Measurements from ENCODE around the gene TMEM255A.

The TMEM255A gene

DNA sequence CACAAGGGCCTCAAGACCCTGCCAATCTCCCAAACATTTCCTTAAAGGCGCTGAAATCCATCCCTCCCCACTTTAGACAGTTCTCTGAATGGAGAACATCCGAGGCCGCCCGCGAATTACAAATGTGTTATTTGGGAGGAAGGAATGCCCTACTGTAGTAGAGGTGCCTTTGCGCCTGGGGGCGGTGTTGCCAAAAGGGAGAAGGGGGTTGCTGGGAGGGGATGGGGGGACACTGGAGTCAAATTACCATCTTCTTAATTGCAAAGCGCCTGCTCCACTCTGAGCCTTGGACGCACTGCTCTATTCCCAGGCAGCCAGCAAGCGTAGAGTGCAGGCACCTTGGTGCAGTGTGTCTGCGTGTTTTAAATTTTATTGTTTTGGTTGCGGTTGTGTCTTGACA lies 2.7 kb downstream of the TMEM255A start:
- DNase-seq (ENCODE audit: low read depth in 2 of 2) = no peak

DNA sequence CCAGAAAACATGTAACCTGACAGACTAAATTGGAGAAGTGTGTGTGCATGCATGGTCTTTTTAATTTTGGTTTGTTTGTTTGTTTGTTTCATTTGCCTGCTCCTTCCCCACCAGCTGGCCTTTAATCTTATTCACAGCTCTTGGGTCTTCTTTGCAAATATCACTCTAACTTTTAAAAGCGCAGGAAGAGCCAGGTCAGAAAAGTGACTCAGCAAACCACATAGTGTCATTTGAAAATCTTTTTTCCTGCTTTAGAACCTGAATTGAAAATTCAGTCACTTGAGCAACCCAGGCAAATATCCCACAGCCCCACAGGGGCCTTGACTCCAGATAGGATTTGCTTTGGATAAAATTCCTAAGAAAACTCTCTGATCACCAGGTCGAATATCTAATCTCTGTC lies 4.6 kb downstream of the TMEM255A start:
- DNase-seq (ENCODE audit: low read depth in 2 of 2) = no peak

DNA sequence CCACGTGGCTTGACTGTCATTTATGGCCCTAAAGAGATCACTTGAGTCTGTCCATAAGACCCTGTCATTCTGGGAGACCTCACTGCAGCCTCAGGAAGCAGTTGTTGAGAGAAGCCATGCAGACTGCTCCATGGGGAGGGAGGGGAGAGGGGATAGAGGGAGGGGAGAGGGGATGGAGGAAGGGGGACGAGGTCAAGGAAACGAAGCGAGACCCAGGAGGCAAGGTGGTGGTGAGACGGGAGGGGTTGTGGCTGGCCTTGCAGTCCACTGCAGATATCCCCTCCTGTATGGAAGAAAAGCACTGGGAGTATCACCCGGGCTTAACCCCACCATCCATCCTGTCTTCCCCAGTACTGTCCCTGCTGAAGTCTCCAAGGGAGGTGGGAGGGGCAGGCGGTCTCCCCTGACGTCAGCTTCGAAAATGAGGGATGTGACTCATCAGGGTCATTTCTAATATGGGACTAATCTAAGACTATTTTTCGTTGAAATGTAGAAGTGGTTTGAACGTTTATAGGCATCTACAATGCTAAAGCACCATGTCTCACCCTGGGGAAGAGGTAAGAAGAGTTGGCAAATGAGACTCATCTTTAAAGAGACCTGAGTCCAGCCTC lies 5.6 kb downstream of the TMEM255A start:
- no peak for DNase-seq (ENCODE audit: low read depth in 2 of 2)

DNA sequence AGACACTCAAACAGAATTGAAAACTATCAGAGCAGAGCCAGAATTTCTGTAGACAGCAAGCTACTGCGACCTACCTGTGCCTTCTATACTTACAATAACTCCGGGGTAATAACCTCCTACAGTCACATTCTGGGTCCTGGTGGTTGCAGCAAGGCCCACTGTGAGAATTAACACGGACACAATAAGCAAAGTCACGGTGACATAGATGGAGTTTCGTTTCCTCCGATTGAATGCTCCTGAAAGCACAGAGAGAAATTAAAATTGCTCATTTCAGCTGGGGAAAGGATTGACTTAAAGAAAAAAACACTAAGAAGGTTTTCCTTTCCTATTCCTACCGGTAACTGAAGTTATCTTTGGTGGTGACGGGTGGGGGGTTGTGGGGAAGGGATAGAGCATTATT lies 7.0 kb downstream of the TMEM255A start:
- DNase-seq (ENCODE audit: low read depth in 2 of 2) = no peak

DNA sequence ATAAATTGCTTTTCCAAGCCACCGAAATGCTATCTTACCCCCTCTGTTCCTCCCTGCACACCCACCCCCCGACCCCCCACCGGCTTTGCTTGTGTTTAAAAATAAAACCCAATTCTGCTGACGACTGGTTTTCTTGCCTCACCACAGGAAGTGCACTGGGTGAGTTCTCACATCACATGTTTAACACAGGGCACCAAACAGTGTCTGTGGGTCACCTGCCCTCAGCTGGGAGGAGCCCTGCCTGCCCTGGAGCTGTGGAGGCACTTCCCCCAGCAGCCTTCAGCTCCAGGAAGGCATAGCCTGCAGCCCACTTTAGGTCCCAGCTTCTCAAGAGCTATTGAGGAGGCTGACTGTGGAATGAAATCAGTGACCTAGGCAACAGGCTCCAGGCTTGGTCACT lies 8.8 kb downstream of the TMEM255A start:
- DNase-seq (ENCODE audit: low read depth in 2 of 2) = no peak

DNA sequence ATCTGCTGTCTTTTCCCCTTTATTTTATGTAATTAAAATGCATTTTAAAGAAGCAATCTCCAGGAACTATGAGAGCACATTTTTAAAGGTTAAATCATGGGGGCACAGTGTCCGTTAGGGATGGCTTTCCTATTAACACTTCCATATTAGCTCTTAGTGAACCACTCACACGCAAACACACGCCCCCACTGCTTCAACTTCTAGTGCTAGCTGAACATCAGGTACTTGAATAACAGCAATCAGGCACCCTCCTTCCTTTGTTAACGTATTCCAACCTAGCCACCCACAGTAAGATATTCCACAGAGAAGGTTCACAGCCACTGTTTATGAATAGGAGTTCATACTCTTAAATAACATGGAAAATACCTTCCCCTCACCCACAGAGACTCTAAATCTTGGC lies 9.3 kb downstream of the TMEM255A start:
- no peak for DNase-seq (ENCODE audit: low read depth in 2 of 2)

DNA sequence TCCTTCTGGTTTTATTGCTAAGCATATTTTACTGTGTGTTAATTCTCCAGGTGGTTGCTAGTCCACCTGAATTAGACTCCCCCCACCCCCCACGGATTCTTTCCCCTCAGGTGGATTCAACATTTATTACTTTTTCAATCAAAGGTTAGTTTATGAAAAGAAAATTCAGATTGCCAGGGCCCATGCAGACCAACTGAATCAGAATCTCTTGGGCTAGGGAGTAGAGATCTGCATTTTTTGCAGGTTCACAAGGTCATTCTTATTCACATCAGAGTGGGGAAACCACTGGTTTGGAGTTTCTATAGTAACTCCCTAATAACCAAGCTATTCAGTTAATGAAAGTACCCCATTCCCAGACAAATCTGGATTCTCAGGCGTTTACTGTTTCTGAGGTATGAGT lies 9.8 kb downstream of the TMEM255A start:
- no peak for DNase-seq (ENCODE audit: low read depth in 2 of 2)

DNA sequence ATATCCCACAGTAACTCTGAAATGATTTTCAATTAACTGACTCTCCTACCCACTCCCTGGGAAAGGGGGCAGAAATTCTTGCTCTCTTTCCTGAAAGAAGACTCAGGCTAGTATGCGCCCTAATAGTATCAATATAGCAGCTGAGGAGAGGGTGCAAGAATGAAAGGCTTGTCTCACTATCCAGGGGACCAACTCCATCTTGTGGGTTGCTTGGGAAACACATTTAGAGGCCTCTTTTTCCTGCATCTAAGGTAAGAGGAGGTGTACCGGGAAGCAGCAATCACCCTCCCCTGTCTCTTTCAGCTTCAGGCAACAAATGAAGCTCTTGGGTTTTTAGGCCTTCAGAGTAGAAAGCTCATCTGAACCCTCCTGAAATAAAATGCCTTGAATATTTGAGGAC lies 11.3 kb downstream of the TMEM255A start:
- DNase-seq (ENCODE audit: low read depth in 2 of 2) = no peak

DNA sequence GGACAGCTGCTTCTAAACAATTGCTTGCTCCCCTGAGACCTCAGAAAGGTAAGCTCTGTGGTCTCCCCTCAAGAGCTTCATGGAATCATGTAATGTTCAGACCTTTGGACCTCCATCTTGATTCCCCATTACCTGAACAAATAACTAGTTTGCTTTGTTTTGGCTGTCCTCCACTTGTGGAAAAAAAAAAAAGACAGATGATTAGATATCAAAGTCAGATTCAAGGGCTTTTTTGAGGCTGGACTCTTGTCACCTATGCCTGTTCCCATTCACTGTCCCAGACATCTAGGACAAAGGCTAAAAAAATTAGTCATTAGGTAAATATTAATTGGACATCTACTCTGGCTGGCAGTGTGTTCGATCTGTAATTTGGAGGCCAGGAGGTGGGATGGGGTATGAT lies 13.3 kb downstream of the TMEM255A start:
- no peak for DNase-seq (ENCODE audit: low read depth in 2 of 2)

DNA sequence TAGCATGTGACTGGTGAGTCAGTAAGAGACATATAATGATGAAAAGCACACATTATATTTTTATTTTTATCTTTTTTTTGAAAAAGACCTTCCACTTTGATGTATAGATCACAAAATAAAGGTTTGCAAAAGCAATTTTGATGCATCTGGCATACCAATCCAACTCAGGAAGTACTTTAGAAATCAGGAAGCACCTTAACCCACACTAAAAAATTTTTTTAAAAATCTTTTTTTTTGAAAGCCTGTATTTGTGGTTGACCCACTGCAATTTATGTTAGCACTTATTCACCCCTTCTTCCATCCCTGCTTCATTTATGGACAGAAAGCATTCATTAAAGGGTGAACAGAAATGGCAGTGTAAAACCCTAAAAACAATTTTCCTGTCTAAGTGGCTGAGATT lies 16.6 kb downstream of the TMEM255A start:
- no peak for DNase-seq (ENCODE audit: low read depth in 2 of 2)

DNA sequence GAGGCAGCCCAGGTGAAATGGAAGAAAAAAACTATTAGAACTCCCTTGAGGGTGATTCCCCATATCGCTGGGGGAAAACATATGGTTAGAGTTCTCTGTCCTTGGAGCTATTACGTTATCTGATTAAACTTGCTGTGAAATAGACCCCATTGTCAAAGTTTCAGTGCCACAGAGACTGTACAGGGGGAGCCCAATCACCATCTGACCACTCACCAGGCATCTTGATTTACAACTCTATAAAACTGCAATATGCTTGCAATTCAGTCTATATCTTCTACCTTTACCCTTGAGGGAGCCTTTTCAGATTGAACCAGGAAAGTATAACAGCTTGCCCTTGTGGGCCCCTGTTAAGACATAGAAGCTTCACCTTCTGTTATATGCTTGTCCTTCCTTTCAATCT lies 18.2 kb downstream of the TMEM255A start:
- no peak for DNase-seq (ENCODE audit: low read depth in 2 of 2)

DNA sequence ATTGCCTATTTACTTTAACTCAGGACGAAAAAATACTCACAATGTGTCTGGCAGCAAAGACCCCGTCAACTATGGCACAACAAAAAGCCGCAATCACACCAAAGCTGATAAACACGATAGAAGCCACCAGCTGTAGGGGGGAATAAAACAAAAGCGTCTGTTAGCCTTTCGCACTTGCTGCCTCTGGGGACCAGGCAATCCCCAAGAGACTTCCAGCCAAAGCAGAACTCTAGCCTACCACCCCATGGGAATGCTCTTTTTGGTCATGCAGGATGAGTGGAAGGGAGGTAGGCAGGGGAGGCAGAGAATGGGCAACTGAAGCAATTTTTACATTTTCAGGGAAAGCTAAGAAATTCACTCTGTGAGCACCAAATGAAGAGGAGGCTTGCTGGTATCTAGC lies 20.1 kb downstream of the TMEM255A start:
- no peak for DNase-seq (ENCODE audit: low read depth in 2 of 2)

DNA sequence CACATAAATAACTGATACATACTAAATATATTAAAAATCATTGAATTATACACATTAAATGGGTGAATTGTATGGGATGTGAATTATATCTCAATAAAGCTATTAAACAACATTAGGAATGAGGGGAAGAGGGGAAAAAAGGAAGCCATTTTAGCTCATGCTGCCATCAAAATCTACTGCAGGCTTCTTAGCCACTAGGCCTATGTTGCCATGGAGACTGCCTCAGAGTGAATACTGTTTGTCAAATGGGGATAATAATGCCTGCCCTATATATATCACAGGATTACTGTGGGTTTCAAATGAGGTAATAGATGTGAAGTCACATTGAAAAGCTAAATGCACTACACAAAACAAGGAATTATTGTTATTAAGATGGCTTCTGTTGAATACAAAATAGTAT lies 21.2 kb downstream of the TMEM255A start:
- DNase-seq (ENCODE audit: low read depth in 2 of 2) = no peak

DNA sequence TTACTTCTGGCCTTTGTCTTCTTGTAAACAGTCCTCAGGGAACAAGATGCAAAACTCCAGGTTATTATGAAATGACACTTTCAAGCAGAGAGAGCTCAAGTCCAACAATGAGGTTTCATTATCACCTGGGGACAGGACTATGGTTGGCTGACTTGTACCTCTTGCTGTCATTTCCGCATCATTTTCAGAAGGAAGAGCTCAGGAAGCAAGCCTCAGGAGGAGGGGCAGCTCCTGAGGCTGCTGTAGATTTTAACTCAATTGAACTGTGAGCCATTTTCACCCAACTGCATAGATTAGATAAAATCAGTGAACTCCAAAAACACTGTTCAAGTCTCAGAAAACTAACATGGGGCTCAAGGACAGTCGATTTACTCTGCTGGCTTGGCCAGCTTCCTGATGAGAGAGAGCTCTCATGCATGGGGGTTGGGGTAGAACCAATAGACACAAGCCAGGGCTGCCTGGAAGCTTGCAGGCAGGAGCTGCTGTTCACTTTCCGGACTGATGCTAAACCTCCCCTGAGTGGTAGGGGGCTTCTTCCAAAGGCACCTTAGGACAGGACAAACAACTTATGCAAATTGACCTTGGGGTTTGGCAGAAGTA lies 23.6 kb downstream of the TMEM255A start:
- DNase-seq (ENCODE audit: low read depth in 2 of 2) = no peak

DNA sequence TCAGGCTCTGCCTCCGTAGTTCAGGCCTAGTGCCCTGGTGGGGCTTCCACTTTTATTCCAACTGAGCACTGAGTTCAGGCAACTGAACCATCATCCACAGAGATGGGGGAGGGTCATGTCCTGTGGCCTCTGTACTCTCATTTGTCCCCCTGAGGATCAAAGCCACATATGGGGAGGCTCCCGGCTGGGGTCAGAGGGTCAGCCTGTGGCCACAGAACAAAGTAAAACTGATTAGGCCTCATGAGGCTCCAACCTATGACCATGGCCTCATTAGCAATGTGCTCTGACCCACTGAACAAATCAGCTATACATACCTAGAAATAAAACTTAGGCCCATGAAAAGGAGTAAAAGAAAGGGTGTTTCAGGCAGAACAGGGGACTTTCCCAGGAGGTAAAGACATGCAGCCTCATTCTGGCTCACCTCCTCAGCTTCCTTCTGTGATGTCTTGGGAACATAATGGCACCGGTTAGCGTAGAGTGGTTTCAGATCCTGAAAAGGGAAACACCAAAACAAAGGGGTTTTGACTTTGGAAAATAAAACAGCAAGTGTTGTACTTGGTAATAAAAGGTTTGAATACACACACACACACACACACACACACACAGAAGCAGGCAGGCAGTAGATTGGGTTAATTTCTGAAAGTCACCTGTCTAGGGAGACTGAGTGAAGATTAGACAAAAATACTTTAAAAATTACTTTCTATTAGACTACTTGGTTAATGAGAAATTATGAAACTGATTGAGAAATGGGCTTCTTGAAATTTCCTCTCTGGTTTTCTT lies 24.3 kb downstream of the TMEM255A start:
- DNase-seq (ENCODE audit: low read depth in 2 of 2) = no peak

DNA sequence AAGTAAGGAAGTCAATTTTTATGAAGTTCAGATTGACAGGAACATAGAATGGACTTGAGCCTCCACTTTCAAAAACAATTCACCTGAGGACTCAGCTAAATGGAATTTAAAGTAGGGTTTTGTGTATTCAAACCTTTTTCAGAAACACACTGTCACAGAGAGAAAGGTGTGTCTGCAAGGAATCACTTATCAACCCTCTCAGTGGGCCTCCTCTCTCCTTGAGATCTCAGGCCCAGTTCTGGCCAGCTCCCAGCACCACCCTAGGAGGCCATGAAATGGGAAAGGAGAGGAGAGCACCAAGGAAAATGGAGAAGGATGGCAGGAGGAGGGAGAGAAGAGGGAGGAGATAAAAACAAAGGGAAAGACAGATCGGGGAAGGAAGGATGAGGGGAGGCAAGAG lies 28.6 kb downstream of the TMEM255A start:
- DNase-seq (ENCODE audit: low read depth in 2 of 2) = no peak

DNA sequence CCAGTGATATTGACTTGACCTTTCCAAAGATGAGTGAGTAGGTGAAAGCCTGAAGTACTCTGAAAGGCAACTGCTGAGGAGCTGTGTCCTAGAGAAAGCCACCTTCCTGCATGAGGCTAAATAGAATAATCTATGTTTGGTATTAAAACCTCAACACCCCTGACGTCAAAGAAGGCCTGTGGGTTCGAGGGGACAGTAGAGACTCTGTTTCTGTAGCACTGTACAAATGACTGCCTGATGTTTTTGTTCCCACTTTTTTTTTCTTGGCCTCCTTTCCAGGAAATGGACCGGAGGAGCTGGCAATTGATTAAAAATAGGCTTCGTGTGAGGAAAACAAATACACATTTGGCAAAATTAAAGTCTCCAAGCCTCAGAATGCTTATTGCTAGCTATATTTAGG lies 29.5 kb downstream of the TMEM255A start:
- DNase-seq (ENCODE audit: low read depth in 2 of 2) = no peak

DNA sequence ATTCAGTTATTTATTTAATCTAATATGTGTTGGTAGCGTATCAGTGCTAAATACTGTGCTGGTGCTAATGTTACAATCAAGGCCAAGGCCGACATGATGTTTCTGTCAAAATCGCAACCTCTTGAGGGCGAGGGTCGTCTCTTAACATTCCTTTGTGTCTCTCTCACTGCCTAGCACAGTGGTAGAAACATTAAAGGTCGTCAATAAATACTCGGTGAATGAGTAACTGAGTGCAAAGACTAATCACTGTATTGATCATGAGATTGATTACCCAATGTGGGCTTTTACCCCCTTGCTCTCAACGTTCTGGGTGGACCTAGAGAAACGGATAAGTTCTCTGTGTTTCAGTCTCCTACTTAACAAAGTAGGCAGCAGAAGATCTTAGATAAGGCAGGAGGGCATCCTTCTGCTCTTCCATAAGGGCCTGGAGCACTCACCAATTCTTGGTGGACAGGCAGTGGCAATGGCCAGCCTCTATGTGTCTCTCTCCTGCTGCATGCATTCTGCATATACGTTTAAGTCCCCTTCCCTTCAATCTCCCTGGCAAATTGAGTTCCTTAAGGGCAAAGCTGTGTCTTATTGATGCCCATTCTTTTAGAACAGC lies 30.1 kb downstream of the TMEM255A start:
- no peak for DNase-seq (ENCODE audit: low read depth in 2 of 2)

DNA sequence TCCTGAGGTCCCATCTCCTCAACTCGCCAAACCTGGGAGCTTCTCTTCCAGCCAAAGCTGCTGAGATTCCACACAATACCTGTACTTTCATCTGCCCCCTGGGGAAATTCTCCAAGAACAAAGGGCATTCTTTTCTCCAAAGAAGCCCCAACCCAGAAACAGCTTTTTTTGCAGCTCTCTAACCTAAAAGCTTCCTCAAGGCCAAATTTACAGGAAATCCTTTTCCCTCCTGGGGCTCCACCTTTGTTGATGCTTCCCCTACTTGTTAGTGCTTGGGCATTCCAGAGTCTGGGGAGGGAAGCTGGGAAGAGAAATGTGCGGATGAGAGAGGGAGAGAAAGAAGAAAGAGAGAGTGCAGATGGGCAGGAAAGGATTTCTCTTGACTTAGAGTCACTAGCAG lies 36.3 kb downstream of the TMEM255A start:
- no peak for DNase-seq (ENCODE audit: low read depth in 2 of 2)

DNA sequence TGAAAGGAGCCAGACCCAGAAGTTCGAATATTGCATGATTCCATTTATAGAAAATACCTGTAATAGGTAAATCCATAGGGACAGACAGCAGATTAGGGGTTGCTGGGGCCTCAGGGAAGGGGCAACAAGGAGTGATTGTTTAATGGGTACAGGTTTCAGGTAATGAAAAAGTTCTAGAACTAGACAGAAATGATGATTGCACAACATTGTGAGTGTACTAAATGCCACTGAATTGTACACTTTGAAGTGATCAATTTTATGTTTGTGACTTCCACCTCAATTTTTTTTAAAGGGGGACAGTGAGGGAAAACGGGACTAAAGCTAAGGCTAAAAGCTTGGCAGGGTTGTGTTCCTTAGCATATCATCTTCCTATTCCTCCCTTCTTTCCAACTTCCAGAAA lies 37.1 kb downstream of the TMEM255A start:
- no peak for DNase-seq (ENCODE audit: low read depth in 2 of 2)

DNA sequence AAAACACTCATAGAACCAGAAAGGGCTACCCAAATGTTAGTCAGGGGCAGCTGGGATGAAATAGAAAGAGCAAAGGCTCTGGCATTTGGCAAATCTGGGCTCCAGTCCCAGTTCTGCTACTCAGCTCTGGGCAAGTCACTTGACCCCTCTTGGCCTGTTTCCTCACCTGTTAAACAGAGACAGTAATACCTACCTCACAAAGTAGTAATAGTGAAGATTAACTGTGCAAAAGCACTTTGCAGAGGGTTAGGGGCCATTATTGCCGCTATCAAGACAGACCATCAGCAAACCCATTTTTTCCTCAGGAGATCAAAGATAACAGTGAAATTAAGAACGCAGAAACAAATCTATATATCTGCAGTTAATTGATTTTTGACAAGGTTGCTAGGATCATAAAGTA lies 40.0 kb downstream of the TMEM255A start:
- DNase-seq (ENCODE audit: low read depth in 2 of 2) = no peak

DNA sequence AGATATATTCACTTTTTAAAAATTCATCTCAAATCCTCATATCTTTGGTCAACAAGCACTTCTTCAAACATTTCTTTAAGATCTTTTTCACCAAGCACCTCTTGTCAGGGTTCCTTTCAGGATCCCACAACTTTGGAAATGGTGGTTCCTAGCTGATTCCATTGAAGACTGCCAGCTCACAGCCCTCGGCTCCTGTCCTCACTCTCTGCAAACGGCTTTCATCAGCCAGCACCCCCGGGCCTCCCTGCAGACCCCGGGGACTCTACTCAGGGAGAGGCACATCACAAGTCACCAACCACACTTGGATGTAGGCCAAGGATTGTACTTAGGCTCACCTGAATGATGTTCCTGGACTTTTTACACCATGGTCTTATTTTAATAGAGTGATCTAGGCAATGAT lies 40.7 kb downstream of the TMEM255A start:
- no peak for DNase-seq (ENCODE audit: low read depth in 2 of 2)
